ENCODE data around the gene PARVB. TPM values are rescaled to one million over a fixed set of nuclear protein-coding genes. Genes with fewer than 3 reads are reported as not detected.

The PARVB gene
- total RNA-seq, 2 donors from 2014 or later: 43.8 to 86.5 TPM

DNA sequence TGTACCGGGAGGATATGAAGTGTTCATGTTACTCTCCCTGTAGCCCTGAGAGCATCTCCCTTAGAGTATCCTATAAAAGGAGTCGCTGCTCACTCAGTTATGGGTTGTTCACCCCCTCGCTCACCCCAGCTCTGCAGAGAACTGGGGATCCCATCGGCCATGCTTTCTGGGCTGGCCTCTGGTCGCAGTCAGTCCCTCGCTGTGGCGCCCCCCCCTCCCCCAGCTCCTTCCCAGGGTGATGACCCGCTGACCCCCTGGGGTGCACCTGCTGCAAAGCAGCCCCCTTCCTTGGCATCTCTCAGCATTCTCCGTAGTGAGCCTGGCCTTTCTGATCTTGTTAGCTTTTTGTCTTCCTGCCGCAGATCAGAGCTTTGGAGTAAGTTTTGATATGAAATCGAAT, 146.4 kb downstream of the PARVB start:
- Histone ChIP-seq H3K27ac (no peak overlapping the region), H3K9me3 (no peaks in the 10 kb centered on the region), H3K27me3 (no peaks in the 10 kb centered on the region), H3K36me3 (peaks cover 11% of the 10 kb centered on the region), H3K4me3 (no peak overlapping the region), H3K4me1 (no peaks in the 10 kb centered on the region)
- DNase-seq (ENCODE audit: low spot score): no peak
- TF ChIP-seq, protein P1, sequence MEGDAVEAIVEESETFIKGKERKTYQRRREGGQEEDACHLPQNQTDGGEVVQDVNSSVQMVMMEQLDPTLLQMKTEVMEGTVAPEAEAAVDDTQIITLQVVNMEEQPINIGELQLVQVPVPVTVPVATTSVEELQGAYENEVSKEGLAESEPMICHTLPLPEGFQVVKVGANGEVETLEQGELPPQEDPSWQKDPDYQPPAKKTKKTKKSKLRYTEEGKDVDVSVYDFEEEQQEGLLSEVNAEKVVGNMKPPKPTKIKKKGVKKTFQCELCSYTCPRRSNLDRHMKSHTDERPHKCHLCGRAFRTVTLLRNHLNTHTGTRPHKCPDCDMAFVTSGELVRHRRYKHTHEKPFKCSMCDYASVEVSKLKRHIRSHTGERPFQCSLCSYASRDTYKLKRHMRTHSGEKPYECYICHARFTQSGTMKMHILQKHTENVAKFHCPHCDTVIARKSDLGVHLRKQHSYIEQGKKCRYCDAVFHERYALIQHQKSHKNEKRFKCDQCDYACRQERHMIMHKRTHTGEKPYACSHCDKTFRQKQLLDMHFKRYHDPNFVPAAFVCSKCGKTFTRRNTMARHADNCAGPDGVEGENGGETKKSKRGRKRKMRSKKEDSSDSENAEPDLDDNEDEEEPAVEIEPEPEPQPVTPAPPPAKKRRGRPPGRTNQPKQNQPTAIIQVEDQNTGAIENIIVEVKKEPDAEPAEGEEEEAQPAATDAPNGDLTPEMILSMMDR (IDR thresholded peaks at IDR 0.05): no peak

- TF ChIP-seq, protein P1 (IDR thresholded peaks at IDR 0.05): no peak
- Histone ChIP-seq H3K27me3 (no peaks in the 10 kb centered on the region), H3K4me3 (no peak overlapping the region), H3K4me1 (no peaks in the 10 kb centered on the region), H3K9me3 (no peaks in the 10 kb centered on the region), H3K27ac (no peak overlapping the region), H3K36me3 (peaks cover 7% of the 10 kb centered on the region)
- DNase-seq (ENCODE audit: low spot score): no peak
Observed at GRCh38 chr22:44171561-44171960, 147.5 kb downstream of the PARVB start.

DNA sequence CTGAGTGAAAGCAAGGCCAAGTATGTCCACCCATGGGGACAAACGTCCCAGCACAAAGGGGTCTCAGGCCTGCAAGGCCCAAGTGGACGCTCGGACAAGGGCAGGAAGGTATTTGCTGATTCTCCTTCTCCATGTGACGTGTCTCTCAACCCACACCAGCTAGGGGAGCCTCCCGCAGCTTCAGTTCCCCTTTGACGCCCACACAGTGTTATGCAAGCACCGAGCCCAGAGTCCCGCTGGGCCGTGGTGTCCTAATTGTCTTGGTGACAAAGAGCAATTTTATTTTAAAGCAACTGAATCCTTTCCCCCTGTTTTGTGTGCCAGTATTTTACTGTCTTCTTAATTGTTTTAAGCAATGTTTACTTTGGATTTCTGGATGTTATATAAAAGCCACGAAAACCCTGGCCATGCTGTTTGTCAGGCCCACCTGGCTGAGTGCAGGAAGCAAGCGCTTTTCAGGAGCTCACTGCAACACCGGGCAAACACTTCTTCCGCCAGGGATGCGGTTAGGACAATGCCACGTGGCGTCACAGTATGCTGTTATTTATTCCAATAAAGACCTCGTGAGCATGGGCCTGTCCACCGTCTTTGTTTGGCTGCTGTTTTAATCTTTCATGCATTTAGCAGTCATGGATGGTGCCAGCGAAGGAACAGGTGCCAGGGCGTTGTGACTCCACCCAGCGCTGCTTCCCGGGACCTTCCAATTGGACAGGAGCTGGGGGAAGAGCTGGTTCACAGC, 148.4 kb downstream of the PARVB start:
- no peaks in the 10 kb centered on the region for H3K27me3 ChIP-seq
- no peak overlapping the region for H3K27ac ChIP-seq
- DNase-seq (ENCODE audit: low spot score): peak; percentile 83
- TF ChIP-seq, protein P1 (IDR thresholded peaks at IDR 0.05): no peak
- H3K4me1 ChIP-seq: no peaks in the 10 kb centered on the region
- no peaks in the 10 kb centered on the region for H3K9me3 ChIP-seq
- no peak overlapping the region for H3K4me3 ChIP-seq
- H3K36me3 ChIP-seq: peaks cover 7% of the 10 kb centered on the region

GRCh38 chr22:44173154-44173553, 149.1 kb downstream of the PARVB start:
- no peak overlapping the region for H3K4me3 ChIP-seq
- no peak for DNase-seq (ENCODE audit: low spot score)
- no peak overlapping the region for H3K27ac ChIP-seq
- H3K4me1 ChIP-seq: no peaks in the 10 kb centered on the region
- peaks cover 7% of the 10 kb centered on the region for H3K36me3 ChIP-seq
- no peaks in the 10 kb centered on the region for H3K27me3 ChIP-seq
- TF ChIP-seq, protein P1 (IDR thresholded peaks at IDR 0.05): no peak
- H3K9me3 ChIP-seq: no peaks in the 10 kb centered on the region

DNA sequence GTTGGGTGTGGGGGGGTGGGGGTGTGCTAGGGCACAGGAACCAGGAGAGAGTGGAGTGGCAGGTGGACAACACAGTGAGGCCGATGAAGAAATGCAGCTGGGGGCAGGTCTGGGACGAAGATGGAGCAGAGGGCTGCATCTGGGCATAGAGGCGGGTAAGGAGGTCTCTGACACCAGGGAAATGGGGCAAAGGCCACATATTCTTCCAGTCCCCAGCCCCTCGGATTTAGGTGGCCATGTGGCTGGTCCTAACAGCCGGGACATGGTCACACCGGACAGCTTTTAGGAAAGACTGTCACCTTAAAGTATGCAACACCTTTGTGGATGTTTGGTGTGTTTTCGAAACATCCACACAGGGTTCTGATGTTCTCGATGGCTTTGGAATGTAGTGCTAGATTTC, 151.6 kb downstream of the PARVB start:
- Histone ChIP-seq H3K27me3 (no peaks in the 10 kb centered on the region), H3K36me3 (no peaks in the 10 kb centered on the region), H3K27ac (no peak overlapping the region), H3K4me3 (no peak overlapping the region), H3K4me1 (no peaks in the 10 kb centered on the region), H3K9me3 (no peaks in the 10 kb centered on the region)
- DNase-seq (ENCODE audit: low spot score): no peak
- TF ChIP-seq, protein P1 (IDR thresholded peaks at IDR 0.05): no peak

Data from right atrium auricular region (tissue), 2 donors.